Stimulated activated CD4-positive, alpha-beta T cell treated with anti-CD3 and anti-CD28 coated beads, Interleukin-4, amount 100 ng/mL, for 1 hour (primary cell): Measurements from ENCODE around the gene OR10H2.
"Not testable (repeated sequence)": the region's sequence is repeated elsewhere in the genome, so short reads cannot be mapped to it uniquely, and the experiment has no call there.

ENCODE experiments used
- DNase-seq: peaks from one replicate; pipeline ENCODE4 v3.0.0-alpha.2; 2020

Gene OR10H2

GRCh38 chr19:15774159-15774558, 46.3 kb downstream of the OR10H2 start:
- not testable (repeated sequence) for DNase-seq

GRCh38 chr19:15775249-15775648, 47.4 kb downstream of the OR10H2 start:
- DNase-seq = no peak

GRCh38 chr19:15776264-15776663, 48.4 kb downstream of the OR10H2 start:
- DNase-seq = no peak

GRCh38 chr19:15776991-15777970, 49.5 kb downstream of the OR10H2 start:
- no peak for DNase-seq
